GM12874 (cell line): ENCODE measurements around the gene LRIG2.

Experiments
- TF ChIP-seq, protein P1 (sequence below): IDR thresholded peaks from 2 replicates; pipeline ENCODE4 v1.5.1; 2011; ENCODE audit warnings: low read depth, mild to moderate bottlenecking, control low read depth, low read length, moderate library complexity; ENCODE audit not compliant: insufficient read depth

LRIG2 gene

DNA sequence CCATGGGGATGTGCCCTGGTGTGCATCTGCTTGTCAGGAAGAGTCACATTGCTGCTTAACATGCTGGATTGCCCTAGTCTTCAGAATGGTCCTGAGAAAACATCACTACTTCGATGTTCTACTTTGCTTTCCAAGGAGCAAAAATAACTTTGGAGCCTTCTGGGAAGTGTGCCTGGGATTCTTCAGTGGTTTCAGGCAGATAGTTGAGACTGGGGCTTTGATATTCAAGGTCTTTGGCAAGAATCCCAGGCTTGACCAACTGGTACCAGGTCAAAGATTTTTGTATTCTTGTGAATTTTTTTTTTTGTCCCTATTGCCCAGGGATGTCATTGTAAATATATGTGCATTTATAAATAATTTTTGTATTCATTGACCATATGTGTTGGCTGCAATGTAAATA, 51.4 kb downstream of the LRIG2 start:
- TF ChIP-seq, protein P1, sequence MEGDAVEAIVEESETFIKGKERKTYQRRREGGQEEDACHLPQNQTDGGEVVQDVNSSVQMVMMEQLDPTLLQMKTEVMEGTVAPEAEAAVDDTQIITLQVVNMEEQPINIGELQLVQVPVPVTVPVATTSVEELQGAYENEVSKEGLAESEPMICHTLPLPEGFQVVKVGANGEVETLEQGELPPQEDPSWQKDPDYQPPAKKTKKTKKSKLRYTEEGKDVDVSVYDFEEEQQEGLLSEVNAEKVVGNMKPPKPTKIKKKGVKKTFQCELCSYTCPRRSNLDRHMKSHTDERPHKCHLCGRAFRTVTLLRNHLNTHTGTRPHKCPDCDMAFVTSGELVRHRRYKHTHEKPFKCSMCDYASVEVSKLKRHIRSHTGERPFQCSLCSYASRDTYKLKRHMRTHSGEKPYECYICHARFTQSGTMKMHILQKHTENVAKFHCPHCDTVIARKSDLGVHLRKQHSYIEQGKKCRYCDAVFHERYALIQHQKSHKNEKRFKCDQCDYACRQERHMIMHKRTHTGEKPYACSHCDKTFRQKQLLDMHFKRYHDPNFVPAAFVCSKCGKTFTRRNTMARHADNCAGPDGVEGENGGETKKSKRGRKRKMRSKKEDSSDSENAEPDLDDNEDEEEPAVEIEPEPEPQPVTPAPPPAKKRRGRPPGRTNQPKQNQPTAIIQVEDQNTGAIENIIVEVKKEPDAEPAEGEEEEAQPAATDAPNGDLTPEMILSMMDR, result no peak

DNA sequence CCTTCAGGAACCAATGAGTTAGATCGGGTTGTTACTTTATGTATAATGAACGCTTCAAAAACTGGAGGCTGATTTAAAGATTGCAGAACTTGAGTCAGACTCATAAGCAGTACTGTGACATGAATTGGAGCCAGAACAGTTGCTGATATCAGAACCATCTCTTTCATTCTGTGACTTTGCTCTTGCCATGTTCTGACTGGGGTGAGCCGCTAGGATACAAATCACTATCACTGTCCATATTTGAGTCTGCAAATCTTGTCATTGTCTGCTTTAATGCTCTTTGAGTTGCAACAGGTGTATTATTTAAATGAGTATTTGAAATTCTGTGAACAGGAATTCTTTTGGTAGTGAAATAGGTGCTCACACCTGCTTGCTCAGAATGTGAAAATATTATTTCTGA, 52.5 kb downstream of the LRIG2 start:
- TF ChIP-seq, protein P1, result no peak

GRCh38 chr1:113126207-113126606, 53.2 kb downstream of the LRIG2 start:
- TF ChIP-seq, protein P1, result no peak

DNA sequence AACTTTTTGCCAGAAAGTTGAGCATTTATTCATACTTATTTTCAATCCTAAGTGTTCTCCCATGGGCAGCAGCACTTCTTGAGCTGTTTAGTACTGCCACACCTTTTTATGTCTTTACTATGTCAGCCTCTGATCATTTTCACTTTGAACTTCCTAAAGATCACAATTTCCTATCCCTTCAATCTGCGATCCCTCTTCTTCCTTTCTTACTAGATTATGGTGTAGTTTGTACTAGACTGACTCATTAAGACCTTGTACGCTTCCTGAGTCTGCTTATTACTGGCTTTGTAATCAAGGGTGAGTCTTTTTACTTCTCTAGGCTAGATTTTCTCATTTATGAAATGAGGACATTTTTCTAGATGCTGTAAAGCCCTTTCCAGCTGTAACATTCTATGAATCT, 55.1 kb downstream of the LRIG2 start:
- TF ChIP-seq, protein P1, result no peak

GRCh38 chr1:113129529-113130185, 56.7 kb downstream of the LRIG2 start:
- TF ChIP-seq, protein P1, result no peak

GRCh38 chr1:113133038-113133437, 60.0 kb downstream of the LRIG2 start:
- TF ChIP-seq, protein P1, result no peak

DNA sequence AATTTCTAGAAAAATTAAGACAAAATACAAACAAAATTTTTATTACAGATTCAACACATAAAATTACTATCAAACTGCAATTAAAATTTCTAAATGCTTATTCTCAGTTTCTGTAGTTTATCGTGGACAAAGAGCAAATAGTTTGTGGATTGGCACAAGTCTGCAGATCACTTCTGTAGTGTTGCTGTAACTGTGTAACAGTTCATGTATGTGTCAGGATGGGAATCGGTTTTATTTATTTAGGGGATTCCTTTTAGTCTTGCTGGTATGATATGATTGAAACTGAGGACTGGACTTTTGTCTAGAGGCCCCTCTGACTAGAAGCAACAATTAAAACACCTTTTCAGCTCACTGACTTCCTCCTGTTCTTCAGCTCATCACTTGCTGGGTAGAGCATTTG, 60.8 kb downstream of the LRIG2 start:
- TF ChIP-seq, protein P1, result no peak
